ENCODE measurements around the gene BCL6B.

GRCh38 chr17:7042501-7043181 lies 19.8 kb downstream of the BCL6B start:
- TF ChIP-seq EZH2 (IDR thresholded peaks at IDR 0.05; ENCODE audit: borderline replicate concordance, low read length) (no peak), CTCF (IDR thresholded peaks at IDR 0.05; ENCODE audit: low read length) (no peak)

Data from OCI-LY1 (cell line).